ENCODE results near the gene FRZB.
"Not testable (repeated sequence)": the region's sequence is repeated elsewhere in the genome, so short reads cannot be mapped to it uniquely, and the experiment has no call there.

FRZB gene

GRCh38 chr2:182890305-182890704 lies 23.9 kb upstream of the FRZB start:
- DNase-seq (ENCODE audit: low spot score) = no peak

GRCh38 chr2:182887753-182888415 lies 21.4 kb upstream of the FRZB start:
- no peak for DNase-seq (ENCODE audit: low spot score)

GRCh38 chr2:182887093-182887492 lies 20.7 kb upstream of the FRZB start:
- no peak for DNase-seq (ENCODE audit: low spot score)

- DNase-seq (ENCODE audit: low spot score) = no peak
Observed at GRCh38 chr2:182885771-182886170, 19.3 kb upstream of the FRZB start.

- no peak for DNase-seq (ENCODE audit: low spot score)
Observed at GRCh38 chr2:182883451-182883850, 17.0 kb upstream of the FRZB start.

GRCh38 chr2:182880100-182880499 lies 13.7 kb upstream of the FRZB start:
- DNase-seq (ENCODE audit: low spot score) = not testable (repeated sequence)

- DNase-seq (ENCODE audit: low spot score) = not testable (repeated sequence)
Observed at GRCh38 chr2:182876653-182877052, 10.2 kb upstream of the FRZB start.

- DNase-seq (ENCODE audit: low spot score) = no peak
Observed at GRCh38 chr2:182870227-182870626, 3.8 kb upstream of the FRZB start.

- no peak for DNase-seq (ENCODE audit: low spot score)
Observed at GRCh38 chr2:182868054-182868796, 1.8 kb upstream of the FRZB start.

- DNase-seq (ENCODE audit: low spot score) = no peak
Observed at GRCh38 chr2:182867426-182868053, 1.1 kb upstream of the FRZB start.

GRCh38 chr2:182866095-182866460 lies 359 bp downstream of the FRZB start:
- DNase-seq (ENCODE audit: low spot score) = no peak

- DNase-seq (ENCODE audit: low spot score) = no peak
Observed at GRCh38 chr2:182864949-182865570, 1.4 kb downstream of the FRZB start.

GRCh38 chr2:182863642-182864041 lies 2.8 kb downstream of the FRZB start:
- no peak for DNase-seq (ENCODE audit: low spot score)

- DNase-seq (ENCODE audit: low spot score) = no peak
Observed at GRCh38 chr2:182862091-182862490, 4.3 kb downstream of the FRZB start.

GRCh38 chr2:182860858-182861257 lies 5.6 kb downstream of the FRZB start:
- DNase-seq (ENCODE audit: low spot score) = no peak

GRCh38 chr2:182858671-182859070 lies 7.8 kb downstream of the FRZB start:
- no peak for DNase-seq (ENCODE audit: low spot score)

GRCh38 chr2:182855376-182855775 lies 11.1 kb downstream of the FRZB start:
- DNase-seq (ENCODE audit: low spot score) = no peak

- DNase-seq (ENCODE audit: low spot score) = no peak
Observed at GRCh38 chr2:182854375-182855105, 11.9 kb downstream of the FRZB start.

- DNase-seq (ENCODE audit: low spot score) = no peak
Observed at GRCh38 chr2:182852801-182853200, 13.6 kb downstream of the FRZB start.

- DNase-seq (ENCODE audit: low spot score) = no peak
Observed at GRCh38 chr2:182852090-182852489, 14.3 kb downstream of the FRZB start.

GRCh38 chr2:182845794-182846417 lies 20.5 kb downstream of the FRZB start:
- no peak for DNase-seq (ENCODE audit: low spot score)

GRCh38 chr2:182836451-182836850 lies 30.0 kb downstream of the FRZB start:
- no peak for DNase-seq (ENCODE audit: low spot score)
